ENCODE measurements around the gene OS9.

- no peak for TF ChIP-seq CTCF (IDR thresholded peaks at IDR 0.05)
- TF ChIP-seq POLR2A (IDR thresholded peaks at IDR 0.05): no peak
These were observed 4.5 kb downstream of the OS9 start for GRCh38 chr12:57698414-57698813.

Data from body of pancreas (tissue), 4 donors.